Colonic mucosa (tissue), 4 donors: ENCODE results near the gene GIMAP8. TPM values are rescaled to one million over a fixed set of nuclear protein-coding genes. Genes with fewer than 3 reads are reported as not detected.

Experiments used
- DNase-seq: peaks from one replicate; pipeline ENCODE4 v3.0.0-alpha.2; 2020
- H3K27ac ChIP-seq: fragments of 200-600 bp; one replicate; pipeline ENCODE4 v1.8.0; 2021
- H3K27me3 ChIP-seq: fragments of 200-600 bp; one replicate; pipeline ENCODE4 v1.8.0; 2021
- H3K36me3 ChIP-seq: fragments of 200-600 bp; one replicate; pipeline ENCODE4 v1.8.0; 2021
- H3K4me1 ChIP-seq: fragments of 200-600 bp; one replicate; pipeline ENCODE4 v1.8.0; 2021; ENCODE audit warnings: mild to moderate bottlenecking
- H3K4me3 ChIP-seq: fragments of 200-600 bp; one replicate; pipeline ENCODE4 v1.8.0; 2021
- H3K9ac ChIP-seq, 2 donors: one replicate each; pipeline ENCODE4 v1.7.0; 2013; ENCODE audit warnings: control low read depth in 2 of 2, low read depth in 2 of 2, low read length in 2 of 2
- H3K9me3 ChIP-seq: fragments of 200-600 bp; one replicate; pipeline ENCODE4 v1.8.0; 2021
- CTCF ChIP-seq: fragments of 200-600 bp; IDR thresholded peaks from one replicate; pipeline ENCODE4 v1.8.0; 2022; ENCODE audit warnings: antibody characterized with exemption, mild to moderate bottlenecking
- intact Hi-C: fragments of 100-400 bp; cut with DNase I; formaldehyde crosslinking; loops from one replicate; pipeline ENCODE4 v1.14.1; 2022
- total RNA-seq, 2 donors: library from RNA; stranded (reverse); fragmentation: NEBNext Ultra II Directional in 1 of 2; extraction: Animal tissue kit (Norgen Biotek cat#: 25700) in 1 of 2; gene quantifications; one replicate each; pipeline ENCODE4 v1.2.1, GENCODE V29; 2021
- donor health status: healthy.
- donor health status: DM: no; HTN: no; CAD: no.
- donor health status: DM: no; HTN: no; CAD: no.

GIMAP8 gene
- total RNA-seq, 2 donors from 2014 or later = 3.4 to 4.5 TPM

- H3K27ac ChIP-seq = no peak overlapping the region
- intact Hi-C loops = loop anchor here (5.0 kb wide), 1 partner anchor 312 kb away; no protein-coding TSS in a partner anchor
- H3K27me3 ChIP-seq = no peaks in the 10 kb centered on the region
- H3K4me1 ChIP-seq = no peaks in the 10 kb centered on the region
- no peak for DNase-seq
- TF ChIP-seq CTCF = no peak
- no peak overlapping the region for H3K9ac ChIP-seq
- no peaks in the 10 kb centered on the region for H3K9me3 ChIP-seq
- no peaks in the 10 kb centered on the region for H3K36me3 ChIP-seq
- no peak overlapping the region for H3K4me3 ChIP-seq
Observed at GRCh38 chr7:150444674-150445365, 5.6 kb upstream of the GIMAP8 start.

- Histone ChIP-seq H3K27ac (no peak overlapping the region), H3K27me3 (no peaks in the 10 kb centered on the region), H3K9me3 (no peaks in the 10 kb centered on the region), H3K36me3 (no peaks in the 10 kb centered on the region), H3K4me3 (no peak overlapping the region), H3K9ac (no peak overlapping the region), H3K4me1 (no peaks in the 10 kb centered on the region)
- intact Hi-C loops = loop anchor here (5.0 kb wide), 1 partner anchor 311 kb away; no protein-coding TSS in a partner anchor
- no peak for DNase-seq
- no peak for TF ChIP-seq CTCF
Observed at GRCh38 chr7:150446288-150446938, 4.0 kb upstream of the GIMAP8 start.

- H3K27ac ChIP-seq = no peak overlapping the region
- TF ChIP-seq CTCF = no peak
- no peaks in the 10 kb centered on the region for H3K27me3 ChIP-seq
- H3K4me1 ChIP-seq = no peaks in the 10 kb centered on the region
- no peak overlapping the region for H3K4me3 ChIP-seq
- no peak overlapping the region for H3K9ac ChIP-seq
- intact Hi-C loops = loop anchor here (5.0 kb wide), 1 partner anchor 309 kb away; no protein-coding TSS in a partner anchor
- H3K36me3 ChIP-seq = no peaks in the 10 kb centered on the region
- no peaks in the 10 kb centered on the region for H3K9me3 ChIP-seq
- DNase-seq = no peak
Observed at GRCh38 chr7:150447966-150448788, 2.3 kb upstream of the GIMAP8 start.

GRCh38 chr7:150448789-150449147 lies 1.7 kb upstream of the GIMAP8 start:
- peak overlapping the region; percentile 30 for H3K27ac ChIP-seq
- peak; percentile 90 for TF ChIP-seq CTCF
- H3K9me3 ChIP-seq = no peaks in the 10 kb centered on the region
- intact Hi-C loops = loop anchor here (5.0 kb wide), 1 partner anchor 309 kb away; no protein-coding TSS in a partner anchor
- H3K27me3 ChIP-seq = no peaks in the 10 kb centered on the region
- DNase-seq = peak; percentile 85
- no peak overlapping the region for H3K9ac ChIP-seq
- no peak overlapping the region for H3K4me3 ChIP-seq
- H3K4me1 ChIP-seq = no peaks in the 10 kb centered on the region
- no peaks in the 10 kb centered on the region for H3K36me3 ChIP-seq

- intact Hi-C loops = loop anchor here (5.0 kb wide), 1 partner anchor 308 kb away; no protein-coding TSS in a partner anchor
- H3K9ac ChIP-seq = no peak overlapping the region
- no peak for DNase-seq
- no peak for TF ChIP-seq CTCF
- H3K36me3 ChIP-seq = no peaks in the 10 kb centered on the region
- H3K27me3 ChIP-seq = no peaks in the 10 kb centered on the region
- H3K27ac ChIP-seq = peak overlapping the region; percentile 30
- no peak overlapping the region for H3K4me3 ChIP-seq
- no peaks in the 10 kb centered on the region for H3K4me1 ChIP-seq
- no peaks in the 10 kb centered on the region for H3K9me3 ChIP-seq
Observed at GRCh38 chr7:150449206-150449952, 1.1 kb upstream of the GIMAP8 start.
